NB4 (cell line): Measurements from ENCODE around the gene OR9Q2.

Experiments used
- POLR2A ChIP-seq: IDR thresholded peaks from 2 replicates; pipeline ENCODE4 v1.6.1; 2011; ENCODE audit warnings: mild to moderate bottlenecking; ENCODE audit not compliant: insufficient read length; ENCODE audit errors: extremely low read depth
- TF ChIP-seq, protein P1 (sequence below): IDR thresholded peaks from one replicate; pipeline ENCODE4 v1.5.1; 2012; ENCODE audit warnings: low read depth, low read length

DNA sequence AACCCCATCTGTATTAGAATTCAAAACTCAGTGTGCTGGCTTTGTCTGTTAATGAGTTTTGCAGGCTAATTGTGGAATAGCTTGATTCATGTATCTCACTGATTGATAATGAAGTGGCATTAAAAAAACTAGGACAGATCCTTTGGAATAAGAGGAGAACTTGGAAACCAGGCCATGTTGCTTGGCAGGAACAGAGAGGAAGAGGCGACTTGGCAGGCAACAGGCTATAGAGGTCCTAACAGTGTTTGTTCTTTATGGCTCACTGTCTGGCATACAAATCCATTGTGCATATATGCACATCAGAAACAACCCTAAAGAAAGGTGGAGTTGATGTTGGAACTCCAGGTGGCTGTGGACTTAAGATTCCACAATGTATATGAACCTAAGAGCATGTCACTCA is 46.1 kb upstream of the OR9Q2 start:
- TF ChIP-seq, protein P1, sequence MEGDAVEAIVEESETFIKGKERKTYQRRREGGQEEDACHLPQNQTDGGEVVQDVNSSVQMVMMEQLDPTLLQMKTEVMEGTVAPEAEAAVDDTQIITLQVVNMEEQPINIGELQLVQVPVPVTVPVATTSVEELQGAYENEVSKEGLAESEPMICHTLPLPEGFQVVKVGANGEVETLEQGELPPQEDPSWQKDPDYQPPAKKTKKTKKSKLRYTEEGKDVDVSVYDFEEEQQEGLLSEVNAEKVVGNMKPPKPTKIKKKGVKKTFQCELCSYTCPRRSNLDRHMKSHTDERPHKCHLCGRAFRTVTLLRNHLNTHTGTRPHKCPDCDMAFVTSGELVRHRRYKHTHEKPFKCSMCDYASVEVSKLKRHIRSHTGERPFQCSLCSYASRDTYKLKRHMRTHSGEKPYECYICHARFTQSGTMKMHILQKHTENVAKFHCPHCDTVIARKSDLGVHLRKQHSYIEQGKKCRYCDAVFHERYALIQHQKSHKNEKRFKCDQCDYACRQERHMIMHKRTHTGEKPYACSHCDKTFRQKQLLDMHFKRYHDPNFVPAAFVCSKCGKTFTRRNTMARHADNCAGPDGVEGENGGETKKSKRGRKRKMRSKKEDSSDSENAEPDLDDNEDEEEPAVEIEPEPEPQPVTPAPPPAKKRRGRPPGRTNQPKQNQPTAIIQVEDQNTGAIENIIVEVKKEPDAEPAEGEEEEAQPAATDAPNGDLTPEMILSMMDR: no peak
- TF ChIP-seq POLR2A: no peak
